ENCODE results near the gene LRRN2. TPM values are rescaled to one million over a fixed set of nuclear protein-coding genes. Genes with fewer than 3 reads are reported as not detected.

LRRN2 gene
- total RNA-seq, 1 experiment from 2014 or later: 5.8 TPM

- Histone ChIP-seq H3K27me3 (ENCODE audit: insufficient read depth, low read length) (no peaks in the 10 kb centered on the region), H2BK12ac (ENCODE audit: insufficient read length, low read depth, low read length) (no peak overlapping the region), H3T11ph (ENCODE audit: low read length) (no peak overlapping the region), H3K9me3 (ENCODE audit: control insufficient read depth, low read depth, low read length) (no peaks in the 10 kb centered on the region), H3K18ac (ENCODE audit: insufficient read length, low read depth, low read length) (no peak overlapping the region), H3K9ac (ENCODE audit: extremely low read depth, insufficient read length, low read length) (no peak overlapping the region), H3K79me1 (ENCODE audit: insufficient read depth, low read depth, low read length, poor library complexity, severe bottlenecking) (no peaks in the 10 kb centered on the region), H2BK20ac (ENCODE audit: low read depth, low read length, poor library complexity, severe bottlenecking) (no peak overlapping the region), H3K4me1 (ENCODE audit: insufficient read depth, low read length) (no peaks in the 10 kb centered on the region), H4K20me1 (ENCODE audit: control insufficient read depth, insufficient read depth, insufficient read length) (no peaks in the 10 kb centered on the region), H3K4me2 (ENCODE audit: insufficient read depth, insufficient read length, low read length) (no peak overlapping the region), H3K14ac (ENCODE audit: insufficient read depth, low read length) (no peak overlapping the region), H2BK5ac (ENCODE audit: insufficient read length, low read length) (no peak overlapping the region), H2BK120ac (ENCODE audit: low read depth, low read length, poor library complexity, severe bottlenecking) (no peak overlapping the region), H2AK5ac (ENCODE audit: insufficient read length, low read length) (no peak overlapping the region), H2AFZ (ENCODE audit: low read length) (no peak overlapping the region), H3K4ac (ENCODE audit: low read depth, low read length) (no peak overlapping the region), H4K5ac (ENCODE audit: insufficient read length, low read depth, low read length) (no peak overlapping the region), H3K56ac (ENCODE audit: insufficient read length, low read depth, low read length) (no peak overlapping the region), H4K91ac (ENCODE audit: insufficient read length, low read depth, low read length) (no peak overlapping the region), H3K23ac (ENCODE audit: insufficient read length, low read depth, low read length) (no peak overlapping the region), H3K27ac (ENCODE audit: insufficient read length, low read depth, low read length) (no peak overlapping the region), H4K8ac (replicated peaks; ENCODE audit: insufficient read length, low read depth, low read length) (no peak overlapping the region), H3K23me2 (ENCODE audit: insufficient read length, low read depth, low read length, poor library complexity, severe bottlenecking) (no peaks in the 10 kb centered on the region), H2BK15ac (ENCODE audit: low read depth, low read length) (no peak overlapping the region), H3K79me2 (ENCODE audit: insufficient read depth, low read length) (no peaks in the 10 kb centered on the region)
- Mint-ChIP-seq H3K27me3 (ENCODE audit: low read depth) (peaks cover 23% of the 10 kb centered on the region), H3K4me1 (peaks cover 0 to 6% of the 10 kb centered on the region in 2 experiments; a peak in 3 of 4 replicates), H3K9me3 (no peaks in the 10 kb centered on the region), H3K36me3 (ENCODE audit: insufficient read depth in 1 of 3, low read depth in 3 of 3) (no peaks in the 10 kb centered on the region), H3K27ac (no peak overlapping the region), H3K4me3 (no peak overlapping the region)
- WGBS (ENCODE audit: extremely low coverage, insufficient read length, low lambda C conversion rate): no CpG with 5 or more reads among the region's 3 CpGs
- no peak for TF ChIP-seq CTCF (conservative IDR thresholded peaks at IDR 0.05)
- DNase-seq: no peak
Observed at GRCh38 chr1:204611036-204611435, 74.5 kb downstream of the LRRN2 start.
